ENCODE data around the gene RASL11B.

The RASL11B gene

GRCh38 chr4:52866734-52867133, 4.6 kb downstream of the RASL11B start:
- Histone ChIP-seq H3K9ac (ENCODE audit: low read depth, low read length) (no peak overlapping the region), H3K27me3 (ENCODE audit: control insufficient read depth, insufficient read depth, low read length) (no peaks in the 10 kb centered on the region), H3K4me1 (ENCODE audit: control insufficient read depth, insufficient read depth, low read length) (peaks cover 21% of the 10 kb centered on the region), H3K9me3 (ENCODE audit: control insufficient read depth, insufficient read depth, low read length) (no peaks in the 10 kb centered on the region), H3K36me3 (ENCODE audit: control insufficient read depth, insufficient read depth, low read length) (peaks cover 23% of the 10 kb centered on the region), H3K4me3 (ENCODE audit: low read depth, low read length) (no peak overlapping the region)

- Histone ChIP-seq H3K36me3 (ENCODE audit: control insufficient read depth, insufficient read depth, low read length) (peaks cover 23% of the 10 kb centered on the region), H3K9ac (ENCODE audit: low read depth, low read length) (no peak overlapping the region), H3K27me3 (ENCODE audit: control insufficient read depth, insufficient read depth, low read length) (no peaks in the 10 kb centered on the region), H3K9me3 (ENCODE audit: control insufficient read depth, insufficient read depth, low read length) (no peaks in the 10 kb centered on the region), H3K4me3 (ENCODE audit: low read depth, low read length) (no peak overlapping the region), H3K4me1 (ENCODE audit: control insufficient read depth, insufficient read depth, low read length) (peaks cover 21% of the 10 kb centered on the region)
Measured at GRCh38 chr4:52867163-52867562, 5.0 kb downstream of the RASL11B start.

GRCh38 chr4:52868133-52868532, 6.0 kb downstream of the RASL11B start:
- Histone ChIP-seq H3K4me1 (ENCODE audit: control insufficient read depth, insufficient read depth, low read length) (peaks cover 23% of the 10 kb centered on the region), H3K36me3 (ENCODE audit: control insufficient read depth, insufficient read depth, low read length) (peaks cover 20% of the 10 kb centered on the region)

GRCh38 chr4:52869196-52869595, 7.1 kb downstream of the RASL11B start:
- Histone ChIP-seq H3K36me3 (ENCODE audit: control insufficient read depth, insufficient read depth, low read length) (peaks cover 20% of the 10 kb centered on the region), H3K9me3 (ENCODE audit: control insufficient read depth, insufficient read depth, low read length) (no peaks in the 10 kb centered on the region), H3K27me3 (ENCODE audit: control insufficient read depth, insufficient read depth, low read length) (no peaks in the 10 kb centered on the region), H3K9ac (ENCODE audit: low read depth, low read length) (no peak overlapping the region), H3K4me3 (ENCODE audit: low read depth, low read length) (no peak overlapping the region), H3K4me1 (ENCODE audit: control insufficient read depth, insufficient read depth, low read length) (peaks cover 31% of the 10 kb centered on the region)

More at GRCh38 chr4:52868133-52868532, 6.0 kb downstream of the RASL11B start:
- Histone ChIP-seq H3K27me3 (ENCODE audit: control insufficient read depth, insufficient read depth, low read length) (no peaks in the 10 kb centered on the region), H3K4me3 (ENCODE audit: low read depth, low read length) (no peak overlapping the region), H3K9ac (ENCODE audit: low read depth, low read length) (no peak overlapping the region), H3K9me3 (ENCODE audit: control insufficient read depth, insufficient read depth, low read length) (no peaks in the 10 kb centered on the region)

- H3K4me3 ChIP-seq (ENCODE audit: low read depth, low read length), result no peak overlapping the region
- no peaks in the 10 kb centered on the region for H3K9me3 ChIP-seq (ENCODE audit: control insufficient read depth, insufficient read depth, low read length)
- peaks cover 34% of the 10 kb centered on the region for H3K4me1 ChIP-seq (ENCODE audit: control insufficient read depth, insufficient read depth, low read length)
- H3K36me3 ChIP-seq (ENCODE audit: control insufficient read depth, insufficient read depth, low read length), result peaks cover 15% of the 10 kb centered on the region
- no peaks in the 10 kb centered on the region for H3K27me3 ChIP-seq (ENCODE audit: control insufficient read depth, insufficient read depth, low read length)
- no peak overlapping the region for H3K9ac ChIP-seq (ENCODE audit: low read depth, low read length)
Measured at GRCh38 chr4:52869656-52870055, 7.5 kb downstream of the RASL11B start.

- peaks cover 10% of the 10 kb centered on the region for H3K36me3 ChIP-seq (ENCODE audit: control insufficient read depth, insufficient read depth, low read length)
- no peaks in the 10 kb centered on the region for H3K27me3 ChIP-seq (ENCODE audit: control insufficient read depth, insufficient read depth, low read length)
- H3K4me1 ChIP-seq (ENCODE audit: control insufficient read depth, insufficient read depth, low read length), result peaks cover 30% of the 10 kb centered on the region
- no peak overlapping the region for H3K4me3 ChIP-seq (ENCODE audit: low read depth, low read length)
- no peak overlapping the region for H3K9ac ChIP-seq (ENCODE audit: low read depth, low read length)
- H3K9me3 ChIP-seq (ENCODE audit: control insufficient read depth, insufficient read depth, low read length), result no peaks in the 10 kb centered on the region
Measured at GRCh38 chr4:52870225-52870624, 8.1 kb downstream of the RASL11B start.

- no peaks in the 10 kb centered on the region for H3K9me3 ChIP-seq (ENCODE audit: control insufficient read depth, insufficient read depth, low read length)
- peaks cover 18% of the 10 kb centered on the region for H3K4me1 ChIP-seq (ENCODE audit: control insufficient read depth, insufficient read depth, low read length)
- H3K9ac ChIP-seq (ENCODE audit: low read depth, low read length), result no peak overlapping the region
- H3K36me3 ChIP-seq (ENCODE audit: control insufficient read depth, insufficient read depth, low read length), result peaks cover 4% of the 10 kb centered on the region
- H3K27me3 ChIP-seq (ENCODE audit: control insufficient read depth, insufficient read depth, low read length), result no peaks in the 10 kb centered on the region
- no peak overlapping the region for H3K4me3 ChIP-seq (ENCODE audit: low read depth, low read length)
Measured at GRCh38 chr4:52873191-52873590, 11.1 kb downstream of the RASL11B start.

GRCh38 chr4:52873861-52874343, 11.8 kb downstream of the RASL11B start:
- H3K4me3 ChIP-seq (ENCODE audit: low read depth, low read length), result no peak overlapping the region
- no peaks in the 10 kb centered on the region for H3K9me3 ChIP-seq (ENCODE audit: control insufficient read depth, insufficient read depth, low read length)
- H3K27me3 ChIP-seq (ENCODE audit: control insufficient read depth, insufficient read depth, low read length), result no peaks in the 10 kb centered on the region
- peaks cover 4% of the 10 kb centered on the region for H3K36me3 ChIP-seq (ENCODE audit: control insufficient read depth, insufficient read depth, low read length)
- H3K4me1 ChIP-seq (ENCODE audit: control insufficient read depth, insufficient read depth, low read length), result peaks cover 18% of the 10 kb centered on the region
- no peak overlapping the region for H3K9ac ChIP-seq (ENCODE audit: low read depth, low read length)

GRCh38 chr4:52874948-52875347, 12.8 kb downstream of the RASL11B start:
- Histone ChIP-seq H3K4me3 (ENCODE audit: low read depth, low read length) (no peak overlapping the region), H3K9me3 (ENCODE audit: control insufficient read depth, insufficient read depth, low read length) (no peaks in the 10 kb centered on the region), H3K9ac (ENCODE audit: low read depth, low read length) (no peak overlapping the region), H3K36me3 (ENCODE audit: control insufficient read depth, insufficient read depth, low read length) (no peaks in the 10 kb centered on the region), H3K4me1 (ENCODE audit: control insufficient read depth, insufficient read depth, low read length) (peaks cover 16% of the 10 kb centered on the region), H3K27me3 (ENCODE audit: control insufficient read depth, insufficient read depth, low read length) (no peaks in the 10 kb centered on the region)

GRCh38 chr4:52876069-52876468, 14.0 kb downstream of the RASL11B start:
- no peak overlapping the region for H3K9ac ChIP-seq (ENCODE audit: low read depth, low read length)
- no peak overlapping the region for H3K4me3 ChIP-seq (ENCODE audit: low read depth, low read length)
- H3K27me3 ChIP-seq (ENCODE audit: control insufficient read depth, insufficient read depth, low read length), result no peaks in the 10 kb centered on the region
- H3K4me1 ChIP-seq (ENCODE audit: control insufficient read depth, insufficient read depth, low read length), result peaks cover 16% of the 10 kb centered on the region
- H3K36me3 ChIP-seq (ENCODE audit: control insufficient read depth, insufficient read depth, low read length), result no peaks in the 10 kb centered on the region
- no peaks in the 10 kb centered on the region for H3K9me3 ChIP-seq (ENCODE audit: control insufficient read depth, insufficient read depth, low read length)

- H3K36me3 ChIP-seq (ENCODE audit: control insufficient read depth, insufficient read depth, low read length), result no peaks in the 10 kb centered on the region
- no peak overlapping the region for H3K4me3 ChIP-seq (ENCODE audit: low read depth, low read length)
- H3K4me1 ChIP-seq (ENCODE audit: control insufficient read depth, insufficient read depth, low read length), result peaks cover 16% of the 10 kb centered on the region
- H3K27me3 ChIP-seq (ENCODE audit: control insufficient read depth, insufficient read depth, low read length), result no peaks in the 10 kb centered on the region
- no peak overlapping the region for H3K9ac ChIP-seq (ENCODE audit: low read depth, low read length)
- no peaks in the 10 kb centered on the region for H3K9me3 ChIP-seq (ENCODE audit: control insufficient read depth, insufficient read depth, low read length)
Measured at GRCh38 chr4:52877036-52877435, 14.9 kb downstream of the RASL11B start.

- no peaks in the 10 kb centered on the region for H3K36me3 ChIP-seq (ENCODE audit: control insufficient read depth, insufficient read depth, low read length)
- no peak overlapping the region for H3K9ac ChIP-seq (ENCODE audit: low read depth, low read length)
- H3K4me3 ChIP-seq (ENCODE audit: low read depth, low read length), result no peak overlapping the region
- no peaks in the 10 kb centered on the region for H3K27me3 ChIP-seq (ENCODE audit: control insufficient read depth, insufficient read depth, low read length)
- H3K9me3 ChIP-seq (ENCODE audit: control insufficient read depth, insufficient read depth, low read length), result no peaks in the 10 kb centered on the region
- peaks cover 16% of the 10 kb centered on the region for H3K4me1 ChIP-seq (ENCODE audit: control insufficient read depth, insufficient read depth, low read length)
Measured at GRCh38 chr4:52877694-52878093, 15.6 kb downstream of the RASL11B start.

Data from iPS-15b (cell line).